GDM1 (cell line): ENCODE measurements around the gene CCDC92.

Experiments used
- DNase-seq: peaks from one replicate; lab custom pipeline; 2025; lab: John Stamatoyannopoulos, UW

CCDC92 gene

DNA sequence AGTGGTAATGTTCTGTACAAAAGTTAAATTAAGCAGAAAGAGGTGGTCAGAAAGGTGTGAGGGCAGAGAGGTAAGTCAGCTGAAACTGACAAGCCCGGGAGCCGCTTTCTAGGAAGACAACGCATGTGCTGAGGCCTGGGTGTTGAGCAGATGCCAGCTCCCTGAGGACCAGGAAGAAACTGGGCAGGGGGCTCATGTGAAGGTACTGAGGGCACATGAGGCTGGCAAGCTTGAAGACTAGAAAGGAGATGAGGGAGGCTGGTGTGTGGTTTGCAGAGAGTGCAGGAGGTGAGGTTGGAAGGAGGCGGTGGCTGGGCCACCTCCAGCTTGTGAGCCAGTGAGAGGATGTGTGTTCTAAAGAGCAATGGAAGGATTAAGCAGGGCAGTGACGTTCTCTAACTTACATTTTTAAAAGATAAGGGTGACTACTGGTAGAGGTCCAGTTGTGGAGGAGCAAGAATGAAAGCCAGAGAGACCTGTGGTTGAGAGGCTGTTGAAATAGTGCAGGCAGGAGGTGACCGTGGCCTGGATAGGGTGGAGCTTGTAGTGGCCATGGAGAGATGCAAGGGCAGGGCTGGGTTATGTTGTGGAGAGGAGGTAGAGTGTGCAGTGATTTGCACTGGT, 29.5 kb upstream of the CCDC92 start:
- DNase-seq = no peak

GRCh38 chr12:124001343-124001742, 28.7 kb upstream of the CCDC92 start:
- no peak for DNase-seq

DNA sequence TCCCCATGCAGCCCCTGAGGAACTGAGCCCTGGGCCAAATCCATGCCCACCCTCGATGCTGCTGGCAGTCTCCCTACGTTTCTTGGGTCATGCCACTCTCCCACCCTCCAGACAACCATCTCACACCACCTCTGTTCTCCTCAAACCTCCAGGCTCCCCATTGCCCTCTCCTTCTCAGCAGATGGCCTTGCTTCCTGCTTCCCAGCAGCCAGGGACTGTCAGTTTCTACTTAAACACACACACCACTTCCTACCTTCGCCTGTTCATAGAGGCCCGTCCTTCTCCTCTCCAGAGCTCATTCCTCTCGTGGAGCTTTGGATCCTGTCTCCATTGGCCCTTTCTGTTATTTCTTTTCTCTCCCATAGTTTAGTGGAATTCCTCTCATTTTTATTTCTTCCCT, 27.5 kb upstream of the CCDC92 start:
- DNase-seq = no peak

DNA sequence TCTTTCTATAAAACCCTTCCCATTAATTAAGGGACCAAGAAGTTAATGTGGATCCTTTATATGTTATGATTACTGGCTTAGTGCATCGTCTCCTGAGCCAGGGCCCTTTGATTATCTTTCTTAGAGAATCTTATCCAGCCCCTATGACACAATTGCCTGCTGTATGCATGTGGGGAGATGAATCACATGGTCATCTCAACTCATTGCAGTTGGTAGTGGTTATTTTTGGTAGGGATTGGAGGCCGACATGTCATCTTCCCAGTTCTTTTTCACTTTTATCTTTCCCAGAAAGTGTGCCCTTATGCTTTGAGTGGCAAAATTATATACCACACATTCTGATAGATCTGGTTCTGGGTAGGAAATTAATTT, 26.3 kb upstream of the CCDC92 start:
- no peak for DNase-seq

GRCh38 chr12:123998344-123998990, 25.8 kb upstream of the CCDC92 start:
- DNase-seq = no peak

- no peak for DNase-seq
Measured at GRCh38 chr12:123997908-123998307, 25.3 kb upstream of the CCDC92 start.

- DNase-seq = no peak
Measured at GRCh38 chr12:123997033-123997822, 24.6 kb upstream of the CCDC92 start.

GRCh38 chr12:123996581-123996980, 23.9 kb upstream of the CCDC92 start:
- DNase-seq = no peak

- no peak for DNase-seq
Measured at GRCh38 chr12:123995023-123995748, 22.6 kb upstream of the CCDC92 start.

- no peak for DNase-seq
Measured at GRCh38 chr12:123992118-123992825, 19.6 kb upstream of the CCDC92 start.

DNA sequence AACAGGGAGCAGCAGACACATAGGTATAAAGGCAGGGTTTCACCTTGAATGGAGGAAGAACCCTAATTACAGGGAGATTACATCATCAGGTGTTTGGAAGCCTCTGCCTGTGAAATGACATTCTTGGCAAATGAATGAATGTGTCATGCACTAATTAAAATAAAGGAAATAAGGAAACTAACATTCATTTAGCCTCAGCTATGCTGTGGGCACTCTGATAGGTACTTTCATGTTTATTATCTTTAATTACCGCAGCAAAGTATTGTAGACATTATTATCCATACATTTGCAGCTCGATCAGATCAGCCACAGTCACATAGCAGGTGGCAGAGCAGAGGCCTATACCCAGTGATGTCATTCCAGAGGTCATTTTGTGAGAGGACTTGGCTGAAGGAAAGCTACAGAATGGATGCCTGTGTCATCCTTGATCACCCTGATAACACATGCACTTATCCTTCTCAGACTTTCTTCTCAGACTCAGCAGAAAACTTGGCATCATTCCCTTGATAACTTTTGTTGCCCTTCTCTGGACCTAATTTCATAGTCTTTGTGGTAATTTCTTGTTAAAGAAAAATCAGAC, 18.8 kb upstream of the CCDC92 start:
- DNase-seq = no peak

DNA sequence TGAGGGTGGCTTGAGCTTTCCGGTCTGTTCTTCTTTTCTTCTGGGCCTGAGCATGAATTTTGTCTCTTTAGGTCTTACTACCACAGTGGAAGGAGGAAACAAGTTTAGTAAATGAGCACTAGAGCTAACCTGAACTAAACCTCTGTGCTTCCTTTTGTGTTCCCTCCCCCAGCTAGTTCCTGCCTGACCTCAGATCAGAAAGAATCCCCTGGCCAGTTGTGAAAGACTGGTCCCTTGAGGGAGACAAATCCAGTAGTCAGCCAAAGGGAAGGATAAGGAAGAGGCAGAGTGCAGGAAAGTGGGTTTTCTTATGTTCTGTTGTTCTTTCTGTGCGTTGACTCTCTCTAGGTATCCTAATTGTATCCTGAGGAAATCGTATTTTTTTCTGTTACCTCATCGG, 17.9 kb upstream of the CCDC92 start:
- DNase-seq = no peak

- DNase-seq = no peak
Measured at GRCh38 chr12:123989753-123990152, 17.1 kb upstream of the CCDC92 start.

DNA sequence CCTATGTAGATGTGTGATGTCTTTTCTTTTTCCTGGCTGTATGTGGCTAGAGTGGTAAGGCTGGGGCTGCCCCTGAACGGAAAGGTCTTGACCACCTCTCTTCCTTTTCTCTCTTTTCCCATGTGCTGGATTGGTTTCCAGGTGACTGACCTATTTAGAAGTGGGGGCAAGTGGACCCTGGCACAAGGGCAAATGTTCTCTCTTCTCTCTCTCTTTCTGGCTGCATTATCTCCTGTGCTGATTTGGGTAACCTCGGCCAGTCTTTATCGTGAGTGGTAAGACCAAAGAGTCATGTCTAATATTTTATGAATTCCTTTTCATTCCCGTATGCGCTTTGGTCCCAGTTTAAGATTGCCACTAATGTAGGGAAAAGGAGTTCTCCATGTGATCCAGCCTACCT, 16.5 kb upstream of the CCDC92 start:
- no peak for DNase-seq

- no peak for DNase-seq
Measured at GRCh38 chr12:123987022-123987421, 14.4 kb upstream of the CCDC92 start.

DNA sequence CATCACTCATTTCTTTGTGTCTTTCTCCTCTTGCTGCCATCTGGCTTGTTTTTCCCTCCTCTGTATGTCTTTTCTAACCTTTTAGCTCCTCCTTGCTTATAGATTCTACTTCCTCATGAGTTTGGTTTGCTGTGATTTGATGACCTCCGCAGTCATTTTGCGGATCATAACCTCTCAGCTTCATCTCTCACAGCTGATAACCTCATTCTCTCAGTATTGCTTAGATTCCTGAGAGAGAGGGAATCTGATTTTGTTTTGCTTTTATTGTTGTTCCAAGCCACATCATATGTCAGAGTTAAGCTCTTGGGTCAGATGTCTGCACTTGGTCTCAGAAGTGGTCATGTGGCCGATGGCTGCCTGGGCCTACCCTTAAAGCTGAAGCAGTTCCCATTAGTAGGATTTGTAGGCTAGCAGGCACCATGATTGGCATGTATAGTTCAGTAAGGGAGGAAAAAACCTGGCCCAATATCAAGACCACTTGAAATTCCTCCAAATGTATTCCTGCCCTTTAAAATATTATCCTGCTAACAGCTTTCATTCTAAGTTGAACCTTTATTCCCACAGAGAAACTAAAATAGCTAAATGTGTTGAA, 13.8 kb upstream of the CCDC92 start:
- no peak for DNase-seq

GRCh38 chr12:123984903-123985302, 12.3 kb upstream of the CCDC92 start:
- no peak for DNase-seq

- DNase-seq = peak; percentile 51
Measured at GRCh38 chr12:123983822-123984485, 11.3 kb upstream of the CCDC92 start.

DNA sequence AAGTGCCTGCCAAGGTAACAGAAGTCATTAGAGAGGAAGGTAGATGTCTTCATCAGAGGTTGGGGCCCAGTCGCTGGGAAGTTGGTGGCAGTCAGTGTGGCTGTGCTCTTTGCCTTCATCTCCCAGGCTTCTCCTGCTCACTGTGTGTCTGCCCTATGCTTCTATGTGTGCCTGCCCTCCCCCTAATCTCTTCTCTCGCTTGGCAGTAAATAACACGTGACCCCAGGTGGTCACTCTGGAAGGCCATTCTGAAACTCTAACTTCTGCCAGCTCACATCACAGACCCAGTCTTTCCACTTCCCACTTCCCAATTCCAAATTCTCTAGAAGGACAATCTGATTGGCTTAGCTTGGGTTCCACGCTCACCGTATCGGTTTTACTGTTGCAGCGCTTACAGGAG, 9.6 kb upstream of the CCDC92 start:
- DNase-seq = no peak

DNA sequence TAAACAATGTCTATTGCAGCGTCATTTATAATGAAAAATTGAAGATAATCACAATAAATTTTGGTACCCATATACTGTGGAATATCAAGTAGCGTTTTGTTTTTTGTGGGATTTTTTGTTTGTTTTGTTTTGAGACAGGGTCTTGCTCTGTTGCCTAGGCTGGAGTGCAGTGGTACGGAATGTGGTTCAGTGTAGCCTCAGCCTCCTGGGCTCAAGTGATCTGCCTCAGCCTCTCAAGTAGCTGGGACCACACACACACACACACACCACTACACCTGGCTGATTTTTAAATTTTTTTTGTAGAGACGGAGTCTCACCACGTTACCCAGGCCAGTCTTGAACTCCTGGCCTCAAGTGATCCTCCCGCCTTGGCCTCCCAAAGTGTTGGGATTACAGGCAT, 6.9 kb upstream of the CCDC92 start:
- no peak for DNase-seq
